HG03196 (cell line): ENCODE measurements around the gene SLC25A18.

Source experiments
- ATAC-seq: cut with Tn5 transposase; IDR thresholded peaks from one replicate; pipeline ENCODE4 v1.9.1; 2021; ENCODE audit not compliant: unreplicated experiment

SLC25A18 gene

GRCh38 chr22:17569971-17570511, 6.7 kb downstream of the SLC25A18 start:
- ATAC-seq, result no peak

GRCh38 chr22:17570851-17571631, 7.7 kb downstream of the SLC25A18 start:
- no peak for ATAC-seq

GRCh38 chr22:17575151-17575550, 11.9 kb downstream of the SLC25A18 start:
- ATAC-seq, result no peak

GRCh38 chr22:17575681-17576080, 12.4 kb downstream of the SLC25A18 start:
- no peak for ATAC-seq

- ATAC-seq, result no peak
Measured at GRCh38 chr22:17576470-17576869, 13.2 kb downstream of the SLC25A18 start.

- no peak for ATAC-seq
Measured at GRCh38 chr22:17578136-17578754, 14.9 kb downstream of the SLC25A18 start.

GRCh38 chr22:17579535-17579981, 16.3 kb downstream of the SLC25A18 start:
- no peak for ATAC-seq

- ATAC-seq, result no peak
Measured at GRCh38 chr22:17580441-17581031, 17.2 kb downstream of the SLC25A18 start.

- ATAC-seq, result no peak
Measured at GRCh38 chr22:17581056-17581455, 17.8 kb downstream of the SLC25A18 start.

- no peak for ATAC-seq
Measured at GRCh38 chr22:17581631-17582030, 18.3 kb downstream of the SLC25A18 start.

- ATAC-seq, result no peak
Measured at GRCh38 chr22:17583151-17583550, 19.9 kb downstream of the SLC25A18 start.

GRCh38 chr22:17586831-17587440, 23.6 kb downstream of the SLC25A18 start:
- ATAC-seq, result no peak

GRCh38 chr22:17587629-17588028, 24.3 kb downstream of the SLC25A18 start:
- no peak for ATAC-seq

GRCh38 chr22:17588606-17589005, 25.3 kb downstream of the SLC25A18 start:
- ATAC-seq, result no peak

GRCh38 chr22:17589810-17590375, 26.6 kb downstream of the SLC25A18 start:
- no peak for ATAC-seq

GRCh38 chr22:17590586-17590985, 27.3 kb downstream of the SLC25A18 start:
- ATAC-seq, result no peak

- no peak for ATAC-seq
Measured at GRCh38 chr22:17592201-17592600, 28.9 kb downstream of the SLC25A18 start.

- ATAC-seq, result no peak
Measured at GRCh38 chr22:17596226-17596625, 32.9 kb downstream of the SLC25A18 start.

- no peak for ATAC-seq
Measured at GRCh38 chr22:17597217-17597616, 33.9 kb downstream of the SLC25A18 start.

GRCh38 chr22:17598318-17598717, 35.0 kb downstream of the SLC25A18 start:
- no peak for ATAC-seq

- no peak for ATAC-seq
Measured at GRCh38 chr22:17601031-17601430, 37.7 kb downstream of the SLC25A18 start.
